Measurements from ENCODE around the gene SPEM1. TPM values are rescaled to one million over a fixed set of nuclear protein-coding genes. Genes with fewer than 3 reads are reported as not detected.

Gene SPEM1
- total RNA-seq, 4 donors from 2014 or later: not detected

DNA sequence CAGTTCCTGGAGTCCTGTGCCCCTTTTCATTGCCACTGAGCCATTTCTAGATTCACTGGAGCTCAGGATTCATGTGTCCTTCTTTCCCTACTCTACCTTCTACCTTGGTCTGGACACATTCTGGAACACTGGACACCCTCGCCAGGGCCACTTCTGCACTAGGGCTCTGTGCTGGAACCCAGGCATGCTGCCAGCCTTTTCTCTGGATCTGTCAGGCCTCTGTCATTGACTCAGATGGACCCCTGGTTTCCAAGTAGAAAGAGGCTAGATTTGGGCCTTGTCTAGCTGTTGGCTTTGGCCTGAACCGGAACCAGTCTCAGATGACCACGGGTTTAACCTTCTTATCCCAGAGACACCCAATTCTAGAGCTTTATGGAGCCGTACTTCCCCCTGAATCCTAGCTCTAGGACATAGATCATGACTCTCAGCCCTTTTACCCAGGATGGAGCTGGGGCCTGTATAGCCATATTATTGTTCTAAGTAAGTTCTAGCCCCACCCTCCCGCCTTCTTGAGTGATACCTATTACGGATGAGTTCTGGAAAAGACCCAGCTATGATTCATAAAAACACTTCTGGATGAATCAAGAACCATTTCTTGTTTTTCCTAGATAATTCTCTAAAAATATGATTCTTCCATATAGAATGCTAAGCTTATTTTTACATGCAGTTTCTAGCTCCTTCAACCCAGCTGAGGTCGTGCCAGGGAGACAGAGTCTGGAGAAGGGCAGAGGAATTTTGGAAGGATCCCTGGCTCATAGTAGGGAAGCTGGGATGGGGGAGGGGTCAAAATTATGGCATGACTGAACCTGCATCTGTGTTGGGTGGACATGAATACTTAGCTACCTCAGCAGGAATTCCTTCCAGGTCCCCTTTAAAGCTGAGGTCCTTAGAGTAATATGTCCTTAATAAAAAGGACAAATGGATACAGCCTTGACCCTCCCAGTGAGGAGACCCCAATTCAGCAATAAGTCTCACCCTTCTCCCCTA, 23.7 kb downstream of the SPEM1 start:
- Histone ChIP-seq H3K4me3 (no peak overlapping the region), H3K4me1 (peaks cover 0 to 25% of the 10 kb centered on the region in 2 donors), H3K9me3 (no peaks in the 10 kb centered on the region), H3K27me3 (peaks cover 0 to 20% of the 10 kb centered on the region in 2 donors), H3K27ac (no peak overlapping the region), H3K36me3 (no peaks in the 10 kb centered on the region)
- DNase-seq: no peak
- no peak for TF ChIP-seq POLR2A (IDR thresholded peaks at IDR 0.05)
- TF ChIP-seq, protein P1, sequence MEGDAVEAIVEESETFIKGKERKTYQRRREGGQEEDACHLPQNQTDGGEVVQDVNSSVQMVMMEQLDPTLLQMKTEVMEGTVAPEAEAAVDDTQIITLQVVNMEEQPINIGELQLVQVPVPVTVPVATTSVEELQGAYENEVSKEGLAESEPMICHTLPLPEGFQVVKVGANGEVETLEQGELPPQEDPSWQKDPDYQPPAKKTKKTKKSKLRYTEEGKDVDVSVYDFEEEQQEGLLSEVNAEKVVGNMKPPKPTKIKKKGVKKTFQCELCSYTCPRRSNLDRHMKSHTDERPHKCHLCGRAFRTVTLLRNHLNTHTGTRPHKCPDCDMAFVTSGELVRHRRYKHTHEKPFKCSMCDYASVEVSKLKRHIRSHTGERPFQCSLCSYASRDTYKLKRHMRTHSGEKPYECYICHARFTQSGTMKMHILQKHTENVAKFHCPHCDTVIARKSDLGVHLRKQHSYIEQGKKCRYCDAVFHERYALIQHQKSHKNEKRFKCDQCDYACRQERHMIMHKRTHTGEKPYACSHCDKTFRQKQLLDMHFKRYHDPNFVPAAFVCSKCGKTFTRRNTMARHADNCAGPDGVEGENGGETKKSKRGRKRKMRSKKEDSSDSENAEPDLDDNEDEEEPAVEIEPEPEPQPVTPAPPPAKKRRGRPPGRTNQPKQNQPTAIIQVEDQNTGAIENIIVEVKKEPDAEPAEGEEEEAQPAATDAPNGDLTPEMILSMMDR (IDR thresholded peaks at IDR 0.05): no peak
- intact Hi-C loops (cut with DNase I; ENCODE audit: low total_unique reads): no loop called here

DNA sequence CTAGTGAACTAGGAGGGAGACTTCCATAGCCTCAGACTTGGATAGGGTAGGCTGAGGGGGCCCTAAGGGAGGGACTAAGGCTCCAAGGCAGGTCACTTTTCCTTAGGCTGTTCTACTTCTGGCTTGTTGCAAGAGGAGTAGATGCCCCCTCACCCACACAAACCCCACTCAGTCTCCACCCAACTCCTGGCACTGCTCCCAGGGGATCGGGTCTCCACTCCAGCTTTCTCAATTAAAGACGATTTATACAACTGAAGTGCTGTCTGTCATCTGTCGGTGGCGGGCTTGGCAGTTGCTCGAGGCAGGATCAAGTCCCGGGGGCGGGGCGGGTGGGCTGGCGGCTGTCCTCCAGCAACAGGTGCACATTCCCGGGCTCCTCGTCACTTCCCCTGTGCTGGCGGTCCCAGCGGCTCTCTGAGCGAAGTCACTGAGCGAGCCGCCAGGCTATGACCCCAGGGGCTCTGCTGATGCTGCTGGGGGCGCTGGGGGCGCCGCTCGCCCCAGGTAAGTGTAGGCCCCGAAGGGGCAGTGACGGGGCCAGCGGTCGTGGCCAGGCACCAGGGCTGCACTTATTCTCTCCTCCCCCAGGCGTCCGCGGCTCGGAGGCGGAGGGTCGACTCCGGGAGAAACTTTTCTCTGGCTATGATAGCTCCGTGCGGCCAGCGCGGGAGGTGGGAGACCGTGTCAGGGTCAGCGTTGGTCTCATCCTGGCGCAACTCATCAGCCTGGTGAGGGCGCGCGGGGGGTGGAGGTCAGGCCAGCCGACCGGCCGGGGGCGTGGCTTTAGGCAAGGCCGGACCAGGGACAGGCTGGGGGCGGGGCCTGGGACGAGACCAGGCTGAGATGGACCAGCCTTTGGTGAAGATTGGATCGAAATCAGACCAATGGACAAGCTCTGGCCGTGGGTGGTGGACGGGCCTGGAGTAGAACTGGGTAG, 24.8 kb downstream of the SPEM1 start, which contains the start of gene CHRNB1:
Gene CHRNB1, plus strand, starts transcription at position 380 of the 937 bp plus-strand sequence. Its CDS starts 67 bp downstream, at position 447.
- no peak within 1 kb of the TSS for H3K27ac ChIP-seq
- TF ChIP-seq, protein P1 (IDR thresholded peaks at IDR 0.05): no peak
- TF ChIP-seq POLR2A (IDR thresholded peaks at IDR 0.05): no peak
- DNase-seq: peak; percentile 54 to 60

DNA sequence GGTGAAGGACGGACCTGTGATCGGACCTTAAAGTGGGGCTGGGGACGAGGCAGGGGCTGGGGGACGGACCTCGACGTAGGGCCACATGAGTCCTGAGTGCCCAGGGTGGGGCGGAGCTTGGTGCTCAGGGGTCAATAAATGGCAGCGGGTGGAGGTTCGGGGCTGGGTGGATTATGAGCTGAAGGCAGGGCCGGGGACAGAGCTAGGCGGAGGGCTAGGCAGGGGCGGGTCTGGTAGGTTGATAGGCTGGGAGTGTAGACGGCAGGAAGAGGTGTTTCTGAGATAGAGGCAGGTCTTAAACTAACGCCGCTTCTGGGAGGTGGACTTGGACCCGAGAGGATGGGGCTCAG, 25.5 kb downstream of the SPEM1 start:
- H3K4me3 ChIP-seq: peak overlapping the region in 1 of 2 donors; percentile 4
- no peak overlapping the region for H3K27ac ChIP-seq
- peaks cover 0 to 5% of the 10 kb centered on the region in 2 donors for H3K27me3 ChIP-seq
- DNase-seq: no peak
- H3K36me3 ChIP-seq: no peaks in the 10 kb centered on the region
- no peaks in the 10 kb centered on the region for H3K9me3 ChIP-seq
- TF ChIP-seq, protein P1 (IDR thresholded peaks at IDR 0.05): no peak
- TF ChIP-seq POLR2A (IDR thresholded peaks at IDR 0.05): no peak
- intact Hi-C loops (cut with DNase I; ENCODE audit: low total_unique reads): no loop called here
- peaks cover 0 to 16% of the 10 kb centered on the region in 2 donors for H3K4me1 ChIP-seq

More for the DNA sequence above, 24.8 kb downstream of the SPEM1 start, which contains the start of gene CHRNB1:
- Histone ChIP-seq H3K36me3 (no peaks in the 10 kb centered on the region), H3K27me3 (peaks cover 0 to 9% of the 10 kb centered on the region in 2 donors), H3K4me3 (peak within 1 kb of the TSS in 1 of 2 donors; percentile 4), H3K9me3 (no peaks in the 10 kb centered on the region), H3K4me1 (peaks cover 0 to 18% of the 10 kb centered on the region in 2 donors)
- intact Hi-C loops (cut with DNase I; ENCODE audit: low total_unique reads): no loop called here

DNA sequence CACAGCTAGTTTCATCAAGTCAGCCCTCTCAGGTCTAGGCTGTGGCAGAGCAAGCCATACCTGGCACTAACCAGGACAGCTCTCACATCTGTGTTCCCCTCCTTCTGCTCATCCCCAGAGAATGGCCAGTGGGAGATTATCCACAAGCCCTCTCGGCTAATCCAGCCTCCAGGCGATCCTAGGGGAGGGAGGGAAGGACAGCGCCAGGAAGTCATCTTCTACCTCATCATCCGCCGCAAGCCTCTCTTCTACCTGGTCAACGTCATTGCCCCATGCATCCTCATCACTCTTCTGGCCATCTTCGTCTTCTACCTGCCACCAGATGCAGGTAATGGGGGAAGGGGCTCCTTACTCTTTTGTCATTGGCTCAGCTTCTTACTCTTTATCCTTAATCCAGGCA, 28.3 kb downstream of the SPEM1 start:
- no peak overlapping the region for H3K4me3 ChIP-seq
- TF ChIP-seq POLR2A (IDR thresholded peaks at IDR 0.05): no peak
- TF ChIP-seq, protein P1 (IDR thresholded peaks at IDR 0.05): no peak
- no peaks in the 10 kb centered on the region for H3K9me3 ChIP-seq
- H3K27me3 ChIP-seq: peaks cover 0 to 5% of the 10 kb centered on the region in 2 donors
- no peak for DNase-seq
- no peaks in the 10 kb centered on the region for H3K36me3 ChIP-seq
- intact Hi-C loops (cut with DNase I; ENCODE audit: low total_unique reads): no loop called here
- no peak overlapping the region for H3K27ac ChIP-seq
- H3K4me1 ChIP-seq: peaks cover 0 to 13% of the 10 kb centered on the region in 2 donors
